Measurements from ENCODE around the gene SF3A2.
"Not testable (repeated sequence)": the region's sequence is repeated elsewhere in the genome, so short reads cannot be mapped to it uniquely, and the experiment has no call there.

SF3A2 gene

GRCh38 chr19:2197270-2197669 lies 39.4 kb upstream of the SF3A2 start:
- in situ Hi-C loops (cut with HindIII; ENCODE audit: low pct_unique_long_range_greater_than_20kb, low sequenced_read_pairs), result no loop called here
- TF ChIP-seq JUND (IDR thresholded peaks at IDR 0.05; ENCODE audit: low read depth), result no peak

GRCh38 chr19:2198317-2198716 lies 38.3 kb upstream of the SF3A2 start:
- no peak for DNase-seq (ENCODE audit: low read depth in 1 of 2, low spot score in 1 of 2)
- in situ Hi-C loops (cut with HindIII; ENCODE audit: low pct_unique_long_range_greater_than_20kb, low sequenced_read_pairs), result no loop called here

More at GRCh38 chr19:2197270-2197669, 39.4 kb upstream of the SF3A2 start:
- no peak for DNase-seq (ENCODE audit: low read depth in 1 of 2, low spot score in 1 of 2)

GRCh38 chr19:2199215-2199614 lies 37.4 kb upstream of the SF3A2 start:
- no peak for TF ChIP-seq JUND (IDR thresholded peaks at IDR 0.05; ENCODE audit: low read depth)
- in situ Hi-C loops (cut with HindIII; ENCODE audit: low pct_unique_long_range_greater_than_20kb, low sequenced_read_pairs), result no loop called here
- DNase-seq (ENCODE audit: low read depth in 1 of 2, low spot score in 1 of 2), result no peak

More at GRCh38 chr19:2198317-2198716, 38.3 kb upstream of the SF3A2 start:
- no peak for TF ChIP-seq JUND (IDR thresholded peaks at IDR 0.05; ENCODE audit: low read depth)

- TF ChIP-seq JUND (IDR thresholded peaks at IDR 0.05; ENCODE audit: low read depth), result no peak
- in situ Hi-C loops (cut with HindIII; ENCODE audit: low pct_unique_long_range_greater_than_20kb, low sequenced_read_pairs), result no loop called here
- no peak for DNase-seq (ENCODE audit: low read depth in 1 of 2, low spot score in 1 of 2)
Observed at GRCh38 chr19:2199861-2200623, 36.6 kb upstream of the SF3A2 start.

GRCh38 chr19:2200624-2201294 lies 35.9 kb upstream of the SF3A2 start:
- DNase-seq (ENCODE audit: low read depth in 1 of 2, low spot score in 1 of 2); in situ Hi-C loops (cut with HindIII; ENCODE audit: low pct_unique_long_range_greater_than_20kb, low sequenced_read_pairs): not testable (repeated sequence)

GRCh38 chr19:2201473-2202148 lies 35.0 kb upstream of the SF3A2 start:
- TF ChIP-seq JUND (IDR thresholded peaks at IDR 0.05; ENCODE audit: low read depth), result no peak
- DNase-seq (ENCODE audit: low read depth in 1 of 2, low spot score in 1 of 2), result no peak
- in situ Hi-C loops (cut with HindIII; ENCODE audit: low pct_unique_long_range_greater_than_20kb, low sequenced_read_pairs), result no loop called here

- in situ Hi-C loops (cut with HindIII; ENCODE audit: low pct_unique_long_range_greater_than_20kb, low sequenced_read_pairs), result no loop called here
- DNase-seq (ENCODE audit: low read depth in 1 of 2, low spot score in 1 of 2), result no peak
- TF ChIP-seq JUND (IDR thresholded peaks at IDR 0.05; ENCODE audit: low read depth), result no peak
Observed at GRCh38 chr19:2202366-2202765, 34.3 kb upstream of the SF3A2 start.

GRCh38 chr19:2207008-2207407 lies 29.6 kb upstream of the SF3A2 start:
- no peak for TF ChIP-seq JUND (IDR thresholded peaks at IDR 0.05; ENCODE audit: low read depth)
- no peak for DNase-seq (ENCODE audit: low read depth in 1 of 2, low spot score in 1 of 2)
- in situ Hi-C loops (cut with HindIII; ENCODE audit: low pct_unique_long_range_greater_than_20kb, low sequenced_read_pairs), result no loop called here

- DNase-seq (ENCODE audit: low read depth in 1 of 2, low spot score in 1 of 2), result no peak
- in situ Hi-C loops (cut with HindIII; ENCODE audit: low pct_unique_long_range_greater_than_20kb, low sequenced_read_pairs), result no loop called here
- no peak for TF ChIP-seq JUND (IDR thresholded peaks at IDR 0.05; ENCODE audit: low read depth)
Observed at GRCh38 chr19:2207991-2208860, 28.4 kb upstream of the SF3A2 start.

GRCh38 chr19:2208975-2209374 lies 27.6 kb upstream of the SF3A2 start:
- in situ Hi-C loops (cut with HindIII; ENCODE audit: low pct_unique_long_range_greater_than_20kb, low sequenced_read_pairs), result no loop called here
- DNase-seq (ENCODE audit: low read depth in 1 of 2, low spot score in 1 of 2), result no peak
- no peak for TF ChIP-seq JUND (IDR thresholded peaks at IDR 0.05; ENCODE audit: low read depth)

- in situ Hi-C loops (cut with HindIII; ENCODE audit: low pct_unique_long_range_greater_than_20kb, low sequenced_read_pairs), result no loop called here
- TF ChIP-seq JUND (IDR thresholded peaks at IDR 0.05; ENCODE audit: low read depth), result no peak
Observed at GRCh38 chr19:2209408-2209807, 27.2 kb upstream of the SF3A2 start.

GRCh38 chr19:2210206-2210605 lies 26.4 kb upstream of the SF3A2 start:
- no peak for DNase-seq (ENCODE audit: low read depth in 1 of 2, low spot score in 1 of 2)
- no peak for TF ChIP-seq JUND (IDR thresholded peaks at IDR 0.05; ENCODE audit: low read depth)
- in situ Hi-C loops (cut with HindIII; ENCODE audit: low pct_unique_long_range_greater_than_20kb, low sequenced_read_pairs), result no loop called here

More at GRCh38 chr19:2209408-2209807, 27.2 kb upstream of the SF3A2 start:
- DNase-seq (ENCODE audit: low read depth in 1 of 2, low spot score in 1 of 2), result no peak
